HG03354 (cell line): ENCODE data around the gene MRAP2.

ENCODE experiments used
- ATAC-seq: cut with Tn5 transposase; IDR thresholded peaks from one replicate; pipeline ENCODE4 v1.9.1; 2021; ENCODE audit warnings: mild to moderate bottlenecking; ENCODE audit not compliant: unreplicated experiment, poor library complexity, severe bottlenecking

Gene MRAP2, protein sequence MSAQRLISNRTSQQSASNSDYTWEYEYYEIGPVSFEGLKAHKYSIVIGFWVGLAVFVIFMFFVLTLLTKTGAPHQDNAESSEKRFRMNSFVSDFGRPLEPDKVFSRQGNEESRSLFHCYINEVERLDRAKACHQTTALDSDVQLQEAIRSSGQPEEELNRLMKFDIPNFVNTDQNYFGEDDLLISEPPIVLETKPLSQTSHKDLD

DNA sequence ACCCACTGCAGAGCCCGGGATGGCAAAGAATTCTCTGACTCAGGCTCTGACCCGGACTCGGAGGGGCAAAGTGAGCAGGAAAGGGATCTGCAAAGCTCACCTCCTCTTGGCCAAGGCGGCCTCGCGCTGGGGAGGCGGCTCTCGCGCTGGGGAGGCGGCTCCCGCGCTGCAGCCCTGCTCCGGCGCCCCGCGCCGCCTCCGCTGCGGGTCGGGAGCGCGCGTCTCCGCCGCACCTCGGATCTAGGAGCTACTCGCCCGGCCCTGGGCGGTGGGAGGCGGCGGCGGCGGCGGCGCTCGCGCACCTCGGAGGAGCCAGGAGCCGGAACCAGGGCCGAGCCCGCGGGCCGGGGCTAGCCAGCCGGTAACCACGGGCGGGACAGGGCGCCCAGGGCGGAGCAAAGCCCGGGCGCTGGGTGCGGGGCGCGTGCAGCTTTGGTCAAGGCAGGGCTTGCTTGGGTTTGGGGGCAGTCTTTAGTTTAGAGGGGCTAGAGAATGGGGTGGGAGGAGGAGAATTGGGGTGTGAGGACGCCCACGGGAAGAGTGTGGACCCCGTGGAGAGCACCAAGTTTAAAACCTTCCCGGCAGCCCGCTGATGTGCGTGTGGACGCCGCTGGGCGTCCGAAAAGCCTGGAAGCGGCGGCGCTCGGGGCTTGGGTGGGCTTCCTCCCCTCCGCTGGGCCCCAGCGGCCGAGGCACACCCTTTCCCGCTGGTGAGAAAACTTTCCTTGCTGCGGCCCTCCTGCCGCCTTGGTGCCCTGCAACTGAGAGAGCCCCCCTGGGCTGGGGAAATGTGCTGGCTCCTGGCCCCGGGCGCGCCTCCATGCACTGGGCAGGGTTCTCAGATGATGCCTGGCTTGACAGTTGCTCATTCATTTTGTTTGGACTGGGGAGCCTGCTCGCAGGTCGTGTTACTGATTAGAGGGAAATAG is at the start of gene MRAP2:
TSS of gene MRAP2 (plus strand) at position 250 of the 929 bp plus-strand sequence. CDS start 21,547 bp downstream, outside the sequence.
- peak; percentile 65 for ATAC-seq

DNA sequence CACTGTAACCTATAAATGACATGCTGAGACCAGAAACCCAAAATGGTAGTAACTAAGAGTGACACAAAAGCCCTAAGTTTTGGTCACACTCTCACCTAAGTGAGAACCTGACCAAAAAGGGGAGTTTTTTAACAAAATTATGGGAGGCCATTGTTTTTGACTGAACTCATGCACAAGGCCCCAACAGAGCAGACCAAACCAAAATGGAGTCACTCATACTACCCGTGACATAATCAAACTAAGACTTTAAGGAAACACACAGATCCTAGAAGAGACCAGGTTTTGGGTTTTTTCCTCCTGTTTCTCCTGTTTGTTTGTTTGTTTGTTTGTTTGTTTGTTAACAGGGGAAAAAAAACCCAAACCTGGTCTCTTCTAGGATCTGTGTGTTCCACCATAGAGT is 49.2 kb upstream of the MRAP2 start:
- ATAC-seq = no peak

DNA sequence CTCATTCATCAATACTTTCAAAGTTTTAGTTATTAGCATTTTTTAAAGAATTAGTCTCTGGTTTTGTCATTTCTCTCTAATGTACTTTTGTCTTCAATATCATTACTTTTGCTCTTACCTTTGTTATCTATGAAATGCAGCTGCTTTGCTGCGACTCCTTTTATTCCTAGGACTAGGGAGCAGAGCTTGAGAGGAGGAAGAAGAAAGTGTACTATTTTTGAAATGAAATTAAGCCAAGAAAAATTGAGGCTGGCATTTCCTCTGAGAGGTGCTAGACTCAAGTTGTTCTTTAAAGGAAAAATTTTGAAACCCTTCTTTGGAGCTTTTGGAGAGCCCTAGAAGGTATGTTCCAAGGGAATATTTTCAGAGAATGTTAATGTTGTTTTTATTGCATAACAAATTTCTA is 48.3 kb upstream of the MRAP2 start:
- ATAC-seq = no peak

DNA sequence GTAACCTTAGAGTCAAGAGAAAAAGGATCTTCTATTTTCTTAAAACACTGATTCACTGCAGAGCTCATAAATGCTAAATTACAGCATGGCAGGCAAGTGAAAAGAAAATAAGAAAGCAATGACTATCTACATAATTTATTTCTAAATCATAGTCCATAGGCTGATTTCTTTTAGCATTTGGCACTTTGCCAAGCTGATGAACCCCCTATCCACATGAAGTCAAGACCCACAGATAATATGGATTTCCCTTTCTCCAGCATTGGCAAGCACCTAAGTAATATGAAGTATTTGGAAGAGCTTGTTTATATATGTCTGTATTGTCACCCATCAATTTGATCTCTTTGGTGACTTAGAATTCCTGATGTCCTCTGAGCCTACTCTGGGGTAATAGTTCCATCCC is 47.9 kb upstream of the MRAP2 start:
- no peak for ATAC-seq

DNA sequence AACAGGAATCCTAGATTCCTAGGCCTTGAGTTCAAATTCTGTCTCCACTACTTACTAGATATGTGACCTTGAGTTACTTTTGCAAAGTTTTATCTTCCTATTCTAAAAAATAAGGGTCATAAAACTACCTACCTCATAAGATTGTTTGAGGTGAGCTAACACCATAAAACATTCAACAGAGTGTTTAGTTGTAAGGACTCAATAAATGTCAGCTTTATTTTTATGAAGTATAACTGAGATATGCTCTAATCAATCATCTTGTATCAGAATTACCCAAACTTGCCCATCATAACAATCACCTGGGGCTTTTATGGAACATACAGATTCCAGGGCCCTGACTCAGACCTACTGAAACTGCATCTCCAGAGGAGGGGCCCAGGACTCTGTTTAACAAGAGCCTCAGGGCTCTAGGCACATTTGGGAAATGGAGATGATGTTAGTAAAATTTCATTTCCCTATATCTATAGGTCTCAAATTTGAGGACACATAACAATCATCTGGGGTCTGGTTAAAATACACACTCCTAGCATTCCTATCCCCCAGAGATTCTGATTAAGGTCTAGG is 35.5 kb upstream of the MRAP2 start:
- no peak for ATAC-seq

DNA sequence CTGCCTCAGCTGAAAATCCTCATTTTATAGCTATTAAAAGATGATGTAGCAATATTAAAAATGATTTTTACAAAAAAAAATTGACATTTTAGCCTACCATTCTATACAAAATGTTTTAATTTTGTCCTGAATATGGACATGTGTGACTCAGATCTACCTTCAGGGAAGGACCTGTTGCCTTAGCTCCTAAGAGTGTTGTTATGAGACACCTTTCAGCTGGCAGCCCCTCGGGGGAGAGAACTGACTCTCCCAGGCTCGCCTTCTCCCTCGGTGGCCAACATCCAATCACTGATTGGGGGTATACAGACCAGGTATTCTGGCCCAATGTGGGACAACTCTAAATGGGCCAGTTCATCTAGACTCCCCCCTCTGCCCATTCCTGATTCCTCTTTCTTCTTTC is 32.5 kb upstream of the MRAP2 start:
- no peak for ATAC-seq

DNA sequence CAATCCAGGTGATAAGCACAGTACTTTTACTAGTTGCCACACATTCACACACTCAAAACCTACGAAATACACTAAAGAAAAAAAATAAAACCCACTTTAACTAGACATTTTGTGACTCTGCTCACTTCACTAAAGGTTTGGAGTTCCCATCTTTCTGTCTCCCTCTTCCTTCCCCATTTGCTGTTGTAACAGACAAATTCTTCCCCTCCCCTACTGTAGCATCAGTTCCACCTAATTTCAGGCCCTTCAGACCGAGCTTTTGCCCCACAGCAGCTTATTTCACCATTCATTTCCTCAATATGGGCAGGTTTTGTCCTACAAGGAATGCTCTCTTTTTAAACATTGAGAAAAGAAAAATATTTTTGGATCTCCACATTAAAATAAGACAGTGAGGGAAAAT is 31.3 kb upstream of the MRAP2 start:
- ATAC-seq = no peak

DNA sequence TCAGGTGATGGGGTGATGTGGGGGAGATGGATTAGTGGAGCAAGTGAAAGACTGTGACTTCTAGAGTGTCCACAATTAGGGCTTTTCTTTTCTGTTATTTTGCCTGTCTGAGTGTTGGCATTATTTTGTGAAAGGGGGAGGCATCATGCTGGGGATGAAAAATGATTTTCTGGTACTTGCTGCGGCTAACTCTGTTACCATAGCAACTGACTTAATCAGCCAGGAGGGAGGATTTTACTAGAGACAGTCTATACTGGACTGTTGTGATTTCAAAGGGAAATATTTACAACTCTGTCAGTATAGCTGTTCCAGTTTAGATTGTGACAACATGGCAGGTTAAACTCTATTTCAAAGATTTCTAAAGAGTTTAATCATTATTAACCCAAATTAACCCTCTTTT is 30.4 kb upstream of the MRAP2 start:
- no peak for ATAC-seq

DNA sequence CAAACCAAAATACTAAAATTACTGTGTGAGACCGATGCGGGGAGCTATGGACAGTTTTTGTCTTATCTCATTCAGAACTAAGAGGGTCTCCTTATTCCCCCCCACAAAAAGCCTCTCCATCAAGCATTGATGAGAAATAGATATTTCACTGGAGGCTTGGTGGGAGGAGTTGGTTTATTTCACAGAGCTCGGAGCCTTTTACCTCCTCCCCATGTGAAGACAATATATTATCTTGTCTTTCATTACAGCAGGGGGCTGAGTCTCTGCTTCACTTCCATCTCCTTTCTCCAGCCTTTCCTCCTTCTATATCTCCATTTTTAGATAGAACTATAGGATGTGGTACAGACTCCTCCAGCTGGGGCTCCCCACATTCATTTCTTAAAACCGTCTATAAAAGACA is 29.9 kb upstream of the MRAP2 start:
- ATAC-seq = no peak

DNA sequence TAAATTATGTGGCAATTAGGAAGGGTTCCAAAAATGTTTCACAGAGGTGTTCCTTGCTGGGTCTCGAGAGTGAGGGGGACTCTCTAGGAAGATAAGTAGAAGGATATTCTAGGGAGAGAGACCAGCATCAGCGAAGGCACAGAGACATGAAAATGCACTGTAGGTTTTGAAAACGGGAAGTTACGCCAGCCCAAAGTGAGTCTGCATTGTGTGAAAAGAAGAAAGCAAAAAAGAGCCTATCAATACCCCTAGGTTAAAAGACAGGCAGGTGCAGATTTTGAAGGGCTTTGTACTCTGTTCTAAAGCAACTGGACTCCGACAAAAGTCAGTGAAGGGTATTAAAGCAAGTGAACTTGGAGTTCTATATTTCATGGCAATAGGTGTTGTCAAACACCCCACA is 25.7 kb upstream of the MRAP2 start:
- no peak for ATAC-seq

DNA sequence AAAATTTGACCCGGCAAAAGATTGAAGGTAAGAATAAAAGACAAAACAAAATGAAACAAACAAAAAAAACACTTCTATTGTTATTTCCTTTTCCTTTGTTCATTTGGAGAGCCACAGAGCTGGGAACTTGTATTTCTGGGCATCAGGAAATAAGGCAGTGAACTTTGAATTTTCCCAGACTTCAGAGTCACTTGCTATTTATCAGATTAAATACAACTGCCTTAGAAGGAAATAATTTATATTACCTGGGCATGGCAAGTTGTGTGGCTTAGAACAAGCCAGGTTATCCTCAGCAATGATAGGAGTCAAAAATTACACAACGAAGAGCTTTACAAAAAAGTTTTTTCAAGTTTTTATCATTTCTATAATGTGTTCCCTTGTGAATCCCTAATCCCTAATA is 20.2 kb upstream of the MRAP2 start:
- no peak for ATAC-seq

DNA sequence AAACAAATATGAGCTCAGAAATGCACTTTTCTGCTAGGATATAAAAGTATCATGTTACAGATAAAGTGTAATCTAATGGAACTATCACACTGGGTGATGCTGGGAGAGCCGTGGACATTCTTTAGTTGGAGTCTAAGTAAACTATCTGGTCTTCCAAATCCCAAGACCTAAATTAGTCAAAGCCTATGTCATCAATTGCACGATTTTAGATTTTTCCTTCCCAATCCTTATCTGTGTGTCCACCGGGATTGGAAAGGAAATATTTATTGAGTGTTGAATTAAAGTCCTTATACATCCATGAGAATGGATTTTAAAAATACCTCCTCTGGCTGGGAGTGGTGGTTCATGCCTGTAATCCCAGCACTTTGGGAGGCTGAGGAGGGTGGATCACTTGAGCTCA is 19.6 kb upstream of the MRAP2 start:
- ATAC-seq = no peak

DNA sequence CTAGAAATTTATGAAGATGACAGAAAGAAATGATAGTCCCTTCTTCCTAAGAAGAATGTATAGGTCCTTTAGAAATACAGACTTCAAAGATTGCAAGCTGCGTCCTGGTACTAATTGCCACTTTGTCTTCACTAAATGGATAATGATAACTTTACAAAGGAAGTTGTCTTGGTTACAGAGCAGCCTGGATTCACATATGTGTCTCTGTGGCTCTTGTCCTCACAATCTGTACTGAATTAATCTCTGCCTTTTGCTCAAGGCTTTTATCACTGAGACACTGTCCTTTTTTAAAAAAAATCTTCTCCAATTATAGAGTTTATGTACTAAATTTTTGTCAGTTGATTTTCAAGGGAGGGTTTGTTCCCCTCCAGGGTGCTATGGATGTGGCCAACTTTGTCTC is 17.5 kb upstream of the MRAP2 start:
- no peak for ATAC-seq

DNA sequence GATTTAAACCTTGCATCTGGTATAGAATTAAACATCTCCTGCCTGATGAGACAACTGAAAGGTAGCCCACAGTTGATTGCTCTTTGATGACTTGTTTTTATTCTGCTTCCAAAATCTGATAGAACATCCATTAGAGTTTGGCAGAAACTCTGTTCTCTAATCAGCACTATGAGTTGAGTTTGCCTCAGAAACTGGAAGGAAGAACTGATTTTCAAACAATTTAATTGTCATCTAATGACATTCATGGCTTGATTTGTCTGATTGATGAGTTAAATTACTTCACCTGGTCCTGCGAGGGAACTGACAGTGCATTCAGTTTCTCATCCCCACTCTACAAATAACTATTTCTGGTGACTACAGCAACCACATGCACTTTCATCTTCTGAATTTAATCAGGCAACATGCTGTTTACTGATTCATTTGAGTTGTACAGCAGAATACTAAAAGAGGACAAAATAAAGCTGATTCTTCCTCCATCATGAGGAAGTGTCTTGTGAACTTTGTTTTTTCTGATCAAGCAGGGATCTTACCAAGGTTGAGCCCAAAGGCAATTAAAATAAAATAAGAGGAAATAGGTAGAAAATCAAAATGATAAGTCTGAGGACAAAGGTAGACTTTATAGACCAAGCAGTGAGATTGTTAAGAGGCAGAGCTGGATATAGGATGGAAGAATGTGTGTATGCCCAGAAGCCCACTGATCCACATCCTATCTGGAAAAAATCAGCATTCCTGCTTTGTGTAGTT is 15.7 kb upstream of the MRAP2 start:
- ATAC-seq = no peak

DNA sequence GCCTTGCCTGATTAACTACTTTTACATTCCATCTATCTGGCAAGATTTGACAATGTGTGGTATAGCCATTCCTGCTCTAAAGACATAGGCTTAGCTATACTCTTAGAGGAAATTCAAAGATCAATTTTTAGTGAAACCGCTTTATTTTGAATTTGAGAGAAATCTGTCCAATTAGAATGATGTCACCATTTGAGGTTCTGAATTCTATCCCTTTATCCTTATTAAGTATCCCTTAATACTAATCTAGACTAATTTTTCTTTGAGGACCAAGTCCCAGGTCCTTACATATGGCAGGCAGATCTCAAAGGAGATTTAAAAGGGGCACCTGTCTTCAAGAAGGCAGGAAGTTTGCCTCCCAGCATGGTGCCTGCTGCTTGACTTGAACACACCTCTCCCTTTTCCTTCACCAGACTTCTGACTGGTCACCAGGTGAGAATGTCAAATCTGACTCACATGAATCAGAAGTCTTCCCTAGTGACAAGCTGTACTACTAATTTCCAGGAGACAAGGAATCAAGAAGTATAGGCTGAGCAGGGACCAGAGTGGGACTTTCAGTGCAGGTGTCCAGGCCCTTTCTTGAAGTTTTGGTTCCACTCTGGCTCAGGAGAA is 15.0 kb upstream of the MRAP2 start:
- ATAC-seq = no peak

DNA sequence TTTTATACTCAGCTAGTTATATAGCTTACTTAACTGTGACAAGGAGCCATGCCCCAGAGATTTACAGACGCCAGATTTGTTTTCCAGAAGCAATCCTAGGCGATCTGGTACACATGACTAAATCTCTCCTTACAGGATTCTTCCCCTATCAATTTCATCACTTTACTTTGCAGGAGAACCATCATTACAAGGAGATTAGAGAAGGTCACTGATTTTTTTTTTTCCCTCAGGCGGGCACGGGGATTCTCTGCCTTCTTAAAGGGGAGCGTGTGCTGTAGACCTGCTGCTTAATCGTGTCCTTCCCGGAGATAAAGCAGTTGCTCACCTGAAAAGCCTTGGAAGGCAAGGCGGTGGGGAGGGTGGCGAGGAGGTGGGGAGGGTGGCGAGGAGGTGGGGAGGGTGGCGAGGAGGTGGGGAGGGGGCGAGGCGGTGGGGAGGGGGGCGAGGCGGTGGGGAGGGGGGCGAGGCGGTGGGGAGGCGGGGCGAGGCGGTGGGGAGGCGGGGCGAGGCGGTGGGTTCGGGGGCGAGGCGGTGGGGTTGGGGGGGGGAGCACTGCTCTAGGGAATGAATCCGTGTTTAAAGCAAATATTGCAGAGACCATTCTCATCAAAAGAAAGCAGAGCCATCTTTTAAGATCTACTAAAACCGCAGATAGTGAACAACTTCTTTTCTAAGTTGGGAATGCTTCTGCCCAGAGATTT is 14.3 kb upstream of the MRAP2 start:
- ATAC-seq = no peak

DNA sequence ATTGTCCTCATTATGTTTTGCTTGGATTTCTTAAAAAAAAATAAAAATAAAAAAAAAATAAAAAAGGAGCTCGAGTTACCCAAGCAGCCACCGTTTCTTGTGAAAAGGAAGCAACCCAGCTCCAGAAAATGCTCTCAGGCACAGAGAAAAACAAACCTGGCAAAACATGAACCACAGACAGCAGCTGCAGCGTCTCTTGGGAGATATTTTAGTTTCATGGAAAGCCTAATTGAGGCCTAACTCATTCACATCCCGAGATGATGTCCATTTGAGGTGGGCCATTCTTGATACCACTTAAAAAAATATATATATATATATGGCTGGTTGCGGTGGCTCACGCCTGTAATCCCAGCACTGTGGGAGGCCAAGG is 13.7 kb upstream of the MRAP2 start:
- ATAC-seq = no peak

DNA sequence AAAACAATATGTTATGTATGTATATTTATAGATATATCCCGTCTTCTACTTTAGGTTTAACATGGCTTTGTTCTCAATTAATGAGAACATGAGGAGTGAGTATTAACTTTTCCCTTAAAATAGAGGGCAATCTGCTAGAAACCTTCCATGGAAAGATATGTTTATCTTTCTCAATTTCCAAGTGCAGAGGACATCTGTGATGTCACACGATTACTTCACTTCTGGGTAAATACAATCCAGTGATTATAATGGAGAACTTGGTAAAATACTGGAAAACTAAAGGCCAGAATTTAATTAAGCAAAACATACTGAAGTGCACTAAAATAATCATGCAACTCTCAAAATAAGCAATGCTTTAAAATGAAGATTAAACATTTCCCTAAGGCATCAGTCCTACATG is 11.9 kb upstream of the MRAP2 start:
- no peak for ATAC-seq

DNA sequence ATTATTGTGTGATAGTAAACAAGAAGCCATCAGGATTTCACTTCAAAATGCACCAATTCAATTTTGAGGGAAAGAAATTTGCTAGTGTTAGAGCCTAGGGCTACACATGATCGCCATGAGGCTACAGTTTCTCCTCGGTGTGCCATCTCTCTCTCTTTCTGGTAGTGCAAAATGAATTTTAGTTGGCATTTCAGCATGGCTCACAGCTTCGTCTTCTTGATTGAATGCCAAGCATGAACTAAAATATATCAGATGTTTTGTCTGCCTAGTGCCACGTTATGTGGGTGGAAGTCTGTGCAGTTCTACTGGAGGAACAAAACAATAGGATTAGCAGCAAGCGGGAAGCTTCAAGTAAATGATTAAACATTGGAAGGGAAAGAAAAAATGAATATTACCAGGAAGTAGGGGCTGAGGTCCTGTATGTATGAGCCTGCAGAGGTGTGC is 6.8 kb upstream of the MRAP2 start:
- ATAC-seq = no peak
